HG03442 (cell line): Measurements from ENCODE around the gene MX2.
"Not testable (repeated sequence)": the region's sequence is repeated elsewhere in the genome, so short reads cannot be mapped to it uniquely, and the experiment has no call there.

Source experiments
- ATAC-seq: cut with Tn5 transposase; IDR thresholded peaks from one replicate; pipeline ENCODE4 v1.9.1; 2021; ENCODE audit warnings: mild to moderate bottlenecking, moderate library complexity; ENCODE audit not compliant: unreplicated experiment

The MX2 gene

DNA sequence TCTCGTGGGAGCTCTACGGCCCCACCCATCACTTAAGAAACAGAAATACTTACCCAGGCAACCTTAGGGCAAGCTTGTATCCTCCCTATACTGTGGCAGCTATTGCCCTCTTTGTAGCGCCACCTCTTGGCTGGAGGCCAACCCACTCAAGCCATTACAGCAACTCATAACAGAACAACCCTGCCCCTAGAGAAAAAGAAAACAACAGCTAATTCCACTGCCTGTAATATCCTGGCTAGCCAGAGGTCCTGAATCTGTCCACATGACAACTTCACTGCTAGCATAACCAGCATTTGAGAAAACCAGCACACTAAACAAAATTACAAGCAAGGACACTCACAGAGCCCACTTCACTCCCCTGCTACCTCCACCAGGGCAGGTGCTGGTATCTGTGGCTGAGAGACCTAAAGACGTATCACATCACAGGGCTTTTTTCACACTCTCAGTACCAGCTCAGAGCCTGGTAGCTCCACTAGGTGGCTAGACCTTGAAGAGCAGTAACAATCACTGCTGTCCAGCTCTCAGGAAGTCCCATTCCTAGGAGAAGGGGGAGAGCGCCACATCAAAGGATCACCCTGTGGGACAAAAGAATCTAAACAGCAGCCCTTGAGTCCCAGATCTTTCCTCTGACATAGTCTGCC, 49.7 kb downstream of the MX2 start:
- ATAC-seq, result peak; percentile 59

DNA sequence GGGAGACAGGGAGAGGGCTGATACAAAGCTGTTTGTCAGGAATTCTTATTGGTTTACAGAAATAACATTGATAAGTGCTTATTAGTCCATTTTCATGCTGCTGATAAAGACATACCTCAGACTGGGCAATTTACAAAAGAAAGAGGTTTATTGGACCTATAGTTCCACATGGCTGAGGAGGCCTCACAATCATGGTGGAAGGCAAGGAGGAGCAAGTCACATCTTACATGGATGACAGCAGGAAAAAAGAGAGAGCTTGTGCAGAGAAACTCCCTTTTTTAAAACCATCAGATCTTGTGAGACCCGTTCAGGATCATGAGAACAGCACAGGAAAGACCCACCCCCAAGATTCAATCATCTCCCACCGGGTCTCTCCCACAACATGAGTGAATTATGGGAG, 55.7 kb downstream of the MX2 start:
- not testable (repeated sequence) for ATAC-seq

- no peak for ATAC-seq
These were observed 56.6 kb downstream of the MX2 start for GRCh38 chr21:41418393-41418792.

DNA sequence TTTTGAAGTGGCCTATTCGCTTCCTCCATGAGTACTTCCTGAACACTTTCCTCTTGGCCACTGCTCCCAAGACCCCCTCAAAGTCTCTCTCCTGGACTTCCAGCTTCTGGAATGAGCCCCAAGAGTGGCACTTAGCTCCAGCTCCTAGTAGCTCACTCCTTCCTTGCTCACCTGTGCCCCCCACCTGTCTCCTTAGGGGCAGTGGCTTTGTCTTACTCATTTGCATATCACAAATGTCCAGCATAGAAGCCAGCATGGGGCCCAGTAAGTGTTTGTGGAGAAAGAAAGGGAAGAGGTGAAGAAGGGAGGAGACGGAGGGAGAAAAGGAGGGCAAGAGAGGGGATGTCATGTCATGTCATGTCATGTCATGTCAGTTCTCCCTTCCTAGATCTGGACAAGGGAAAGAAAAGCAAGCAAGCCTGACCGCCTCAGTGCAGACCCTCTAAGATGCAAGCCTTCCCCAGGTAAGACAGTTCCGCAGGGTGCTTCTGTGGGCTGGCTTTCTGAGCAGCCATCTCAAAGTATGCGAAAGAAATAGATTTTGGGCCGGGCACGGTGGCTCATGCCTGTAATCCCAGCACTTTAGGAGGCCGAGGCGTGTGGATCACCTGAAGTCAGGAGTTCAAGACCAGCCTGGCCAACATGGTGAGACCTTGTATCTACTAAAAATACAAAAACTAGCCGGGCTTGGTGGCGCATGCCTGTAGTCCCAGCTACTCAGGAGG, 57.3 kb downstream of the MX2 start:
- ATAC-seq, result no peak

GRCh38 chr21:41419921-41420862, 58.4 kb downstream of the MX2 start:
- ATAC-seq, result peak; percentile 73

DNA sequence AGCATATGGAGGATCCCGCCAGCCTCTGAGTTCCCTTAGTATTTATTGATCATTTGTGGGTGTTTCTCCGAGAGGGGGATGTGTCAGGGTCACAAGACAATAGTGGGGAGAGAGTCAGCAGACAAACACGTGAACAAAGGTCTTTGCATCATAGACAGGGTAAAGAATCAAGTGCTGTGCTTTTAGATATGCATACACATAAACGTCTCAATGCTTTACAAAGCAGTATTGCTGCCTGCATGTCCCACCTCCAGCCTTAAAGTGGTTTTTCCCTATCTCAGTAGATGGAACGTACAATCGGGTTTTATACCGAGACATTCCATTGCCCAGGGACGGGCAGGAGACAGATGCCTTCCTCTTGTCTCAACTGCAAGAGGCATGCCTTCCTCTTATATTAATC, 59.2 kb downstream of the MX2 start:
- not testable (repeated sequence) for ATAC-seq

- no peak for ATAC-seq
These were observed 60.9 kb downstream of the MX2 start for GRCh38 chr21:41422546-41423304.

DNA sequence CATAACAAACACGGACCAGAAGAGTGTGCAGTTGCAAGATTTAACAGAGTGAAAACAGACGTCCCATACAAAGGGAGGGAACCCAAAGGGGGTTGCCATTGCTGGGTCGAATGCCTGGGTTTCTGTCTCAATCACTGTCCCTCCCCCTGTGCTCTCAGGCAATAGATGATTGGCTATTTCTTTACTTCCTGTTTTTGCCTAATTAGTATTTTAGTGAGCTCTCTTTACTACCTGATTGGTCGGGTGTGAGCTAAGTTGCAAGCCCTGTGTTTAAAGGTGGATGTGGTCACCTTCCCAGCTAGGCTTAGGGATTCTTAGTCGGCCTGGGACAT, 61.4 kb downstream of the MX2 start:
- not testable (repeated sequence) for ATAC-seq

DNA sequence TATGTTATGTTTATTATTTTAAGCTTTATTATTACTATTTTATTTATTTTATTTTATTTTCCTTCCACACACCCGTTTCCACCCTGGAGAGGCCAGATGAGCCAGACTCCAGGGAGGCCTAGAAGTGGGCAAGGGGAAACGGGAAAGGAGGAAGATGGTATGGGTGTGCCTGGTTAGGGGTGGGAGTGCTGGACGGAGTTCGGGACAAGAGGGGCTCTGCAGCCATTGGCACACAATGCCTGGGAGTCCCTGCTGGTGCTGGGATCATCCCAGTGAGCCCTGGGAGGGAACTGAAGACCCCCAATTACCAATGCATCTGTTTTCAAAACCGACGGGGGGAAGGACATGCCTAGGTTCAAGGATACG, 63.7 kb downstream of the MX2 start:
- ATAC-seq, result peak; percentile 2

- peak; percentile 79 for ATAC-seq
These were observed 64.3 kb downstream of the MX2 start, which contains the start of gene MX1 for GRCh38 chr21:41425954-41426675. Gene MX1 (plus strand): TSS chr21:41426239. CDS start chr21:41432071, 5,832 bp downstream.

DNA sequence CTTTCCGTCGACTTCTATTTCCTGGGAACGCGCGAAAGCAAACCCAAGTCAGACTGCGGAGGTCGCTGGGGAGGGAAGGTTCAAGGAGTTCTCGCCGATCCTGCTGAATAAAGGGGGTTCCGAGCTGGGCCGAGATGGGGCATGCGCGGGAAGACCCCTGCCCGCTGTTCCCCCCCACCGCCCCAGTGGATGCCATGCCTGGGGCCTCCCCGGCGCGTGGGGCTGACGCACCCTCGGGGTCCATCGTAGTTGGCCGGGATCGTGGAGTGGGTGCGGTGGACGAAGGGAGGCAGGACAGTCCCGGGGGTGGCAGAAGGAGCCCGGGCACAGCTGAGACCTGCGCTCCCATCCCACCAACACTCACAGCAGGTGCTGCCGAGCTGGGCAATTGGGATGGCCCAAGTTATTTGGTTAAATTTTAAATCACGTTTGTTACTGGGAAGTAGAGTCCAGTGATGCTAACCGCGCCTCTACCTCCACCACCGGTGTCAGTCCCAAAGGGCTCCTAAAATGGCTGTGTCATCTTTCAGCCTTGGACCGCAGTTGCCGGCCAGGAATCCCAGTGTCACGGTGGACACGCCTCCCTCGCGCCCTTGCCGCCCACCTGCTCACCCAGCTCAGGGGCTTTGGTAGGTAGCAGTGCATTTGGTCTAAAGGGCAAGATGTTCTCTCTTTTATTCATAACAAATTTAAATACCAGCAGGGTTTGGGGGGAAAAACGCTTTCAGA, 65.0 kb downstream of the MX2 start:
- no peak for ATAC-seq

DNA sequence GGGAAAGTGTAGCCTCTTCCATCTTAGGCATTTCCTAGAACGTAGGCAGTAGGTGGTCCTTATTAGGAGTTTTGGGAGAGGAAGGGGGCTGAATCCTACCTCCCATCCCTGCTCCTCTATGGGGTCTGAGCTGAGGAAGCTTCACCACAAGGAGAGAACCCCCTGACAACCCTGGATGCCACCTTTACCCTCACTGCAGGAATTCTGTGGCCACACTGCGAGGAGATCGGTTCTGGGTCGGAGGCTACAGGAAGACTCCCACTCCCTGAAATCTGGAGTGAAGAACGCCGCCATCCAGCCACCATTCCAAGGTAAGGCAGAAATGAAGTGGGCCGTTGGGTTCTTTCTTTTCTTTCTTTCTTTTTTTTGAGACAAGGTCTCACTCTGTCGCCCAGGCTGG, 65.7 kb downstream of the MX2 start:
- ATAC-seq, result no peak

- no peak for ATAC-seq
These were observed 66.5 kb downstream of the MX2 start for GRCh38 chr21:41428311-41428710.

DNA sequence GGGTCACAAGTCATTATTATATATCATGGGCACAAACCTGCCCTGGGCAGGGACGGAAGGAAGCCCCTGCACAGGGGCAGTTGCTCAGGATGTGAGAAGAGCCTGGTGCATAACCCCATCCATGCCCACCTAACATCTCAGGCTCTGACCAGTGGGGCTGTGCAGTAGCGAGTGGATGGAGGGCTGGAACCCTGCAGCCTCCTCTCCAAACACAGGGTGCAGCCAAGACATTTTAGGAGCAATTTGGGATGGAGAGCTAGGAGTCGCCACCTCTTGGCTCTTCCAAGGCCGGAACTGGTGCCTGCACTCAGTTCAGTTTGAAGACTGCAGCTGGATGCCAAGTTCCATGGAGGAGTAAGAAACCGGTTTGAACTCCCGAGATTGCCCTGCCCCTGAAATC, 67.0 kb downstream of the MX2 start:
- ATAC-seq, result no peak

GRCh38 chr21:41429305-41429704, 67.5 kb downstream of the MX2 start:
- no peak for ATAC-seq

DNA sequence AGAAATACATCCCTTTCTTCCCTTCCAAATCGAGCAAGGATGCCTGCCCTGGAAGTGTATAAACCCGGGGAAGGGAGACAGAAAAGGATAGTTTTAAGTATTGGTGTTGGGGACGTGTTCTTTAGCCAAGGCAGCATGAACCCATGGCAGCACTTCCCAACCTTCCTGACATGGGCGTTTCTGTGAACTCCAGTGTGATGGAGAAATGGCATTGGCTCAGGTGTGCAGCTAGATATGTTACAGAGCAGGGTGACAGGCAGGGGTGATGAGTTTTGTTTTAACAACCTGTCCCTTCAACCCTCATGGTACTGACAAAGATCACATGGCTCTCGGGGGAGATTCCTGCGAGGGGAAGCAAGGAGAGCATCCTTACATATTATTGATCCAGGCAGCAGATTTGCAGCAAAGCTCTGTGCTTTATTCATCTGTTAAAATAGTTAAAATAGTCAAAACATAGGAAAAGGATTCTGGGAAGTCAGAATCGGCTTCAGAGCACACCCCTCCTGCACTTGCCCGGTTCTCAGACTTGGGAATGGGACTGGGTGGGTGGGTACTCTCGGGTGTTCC, 68.2 kb downstream of the MX2 start:
- no peak for ATAC-seq

GRCh38 chr21:41431788-41432548, 70.1 kb downstream of the MX2 start:
- peak; percentile 74 for ATAC-seq
